Measurements from ENCODE around the gene CNTNAP2. TPM values are rescaled to one million over a fixed set of nuclear protein-coding genes. Genes with fewer than 3 reads are reported as not detected.

The CNTNAP2 gene
- total RNA-seq, 1 experiment from 2014 or later, result 42.5 TPM

- no peaks in the 10 kb centered on the region for H3K4me1 Mint-ChIP-seq (ENCODE audit: low read depth, unreplicated experiment)
- no peak overlapping the region for H3K4me3 ChIP-seq (ENCODE audit: low read depth, low read length)
- H3K27me3 ChIP-seq (replicated peaks; ENCODE audit: control insufficient read depth, insufficient read depth, low read length), result no peaks in the 10 kb centered on the region
- intact Hi-C loops (cut with micrococcal nuclease; ENCODE audit: unreplicated experiment), result no loop called here
- ChIA-PET POLR2A (no interaction called here), CTCF (no interaction called here)
- no peak for TF ChIP-seq CTCF (IDR thresholded peaks at IDR 0.05; ENCODE audit: insufficient read depth in 1 of 2, low read depth in 1 of 2, low read length in 1 of 2, severe bottlenecking in 1 of 2, unreplicated experiment in 1 of 2)
- H3K9me3 ChIP-seq, result no peaks in the 10 kb centered on the region
- no peaks in the 10 kb centered on the region for H3K9me3 Mint-ChIP-seq (ENCODE audit: unreplicated experiment)
- DNase-seq, result no peak
- BruUV-seq (replicated peaks), result no TSS peak
- no peaks in the 10 kb centered on the region for H3K27me3 Mint-ChIP-seq (ENCODE audit: insufficient read depth, unreplicated experiment)
- no peaks in the 10 kb centered on the region for H3K36me3 ChIP-seq (ENCODE audit: control insufficient read depth, insufficient read depth, low read length)
- H3K27ac Mint-ChIP-seq (ENCODE audit: unreplicated experiment), result no peak overlapping the region
- no peaks in the 10 kb centered on the region for H3K4me1 ChIP-seq
- H3K4me3 Mint-ChIP-seq (ENCODE audit: unreplicated experiment), result no peak overlapping the region
- H3K36me3 Mint-ChIP-seq (ENCODE audit: insufficient read depth, unreplicated experiment), result no peaks in the 10 kb centered on the region
Measured at GRCh38 chr7:146223851-146224250, 107.2 kb downstream of the CNTNAP2 start.

GRCh38 chr7:146232604-146233003, 116.0 kb downstream of the CNTNAP2 start:
- intact Hi-C loops (cut with micrococcal nuclease; ENCODE audit: unreplicated experiment), result no loop called here
- TF ChIP-seq CTCF (IDR thresholded peaks at IDR 0.05; ENCODE audit: insufficient read depth in 1 of 2, low read depth in 1 of 2, low read length in 1 of 2, severe bottlenecking in 1 of 2, unreplicated experiment in 1 of 2), result no peak
- Mint-ChIP-seq H3K27ac (ENCODE audit: unreplicated experiment) (no peak overlapping the region), H3K27me3 (ENCODE audit: insufficient read depth, unreplicated experiment) (no peaks in the 10 kb centered on the region), H3K4me1 (ENCODE audit: low read depth, unreplicated experiment) (no peaks in the 10 kb centered on the region), H3K4me3 (ENCODE audit: unreplicated experiment) (no peak overlapping the region), H3K36me3 (ENCODE audit: insufficient read depth, unreplicated experiment) (no peaks in the 10 kb centered on the region), H3K9me3 (ENCODE audit: unreplicated experiment) (no peaks in the 10 kb centered on the region)
- Histone ChIP-seq H3K36me3 (ENCODE audit: control insufficient read depth, insufficient read depth, low read length) (no peaks in the 10 kb centered on the region), H3K9me3 (no peaks in the 10 kb centered on the region), H3K4me3 (ENCODE audit: low read depth, low read length) (no peak overlapping the region), H3K27me3 (replicated peaks; ENCODE audit: control insufficient read depth, insufficient read depth, low read length) (no peaks in the 10 kb centered on the region), H3K4me1 (no peaks in the 10 kb centered on the region)
- ChIA-PET CTCF (no interaction called here), POLR2A (no interaction called here)
- BruUV-seq (replicated peaks), result no TSS peak
- DNase-seq, result no peak

GRCh38 chr7:146235195-146235594, 118.6 kb downstream of the CNTNAP2 start:
- no peaks in the 10 kb centered on the region for H3K4me1 ChIP-seq
- H3K27ac Mint-ChIP-seq (ENCODE audit: unreplicated experiment), result no peak overlapping the region
- H3K4me1 Mint-ChIP-seq (ENCODE audit: low read depth, unreplicated experiment), result no peaks in the 10 kb centered on the region
- ChIA-PET CTCF (no interaction called here), POLR2A (no interaction called here)
- H3K27me3 Mint-ChIP-seq (ENCODE audit: insufficient read depth, unreplicated experiment), result peaks cover 3% of the 10 kb centered on the region
- BruUV-seq (replicated peaks), result no TSS peak
- no peak for TF ChIP-seq CTCF (IDR thresholded peaks at IDR 0.05; ENCODE audit: insufficient read depth in 1 of 2, low read depth in 1 of 2, low read length in 1 of 2, severe bottlenecking in 1 of 2, unreplicated experiment in 1 of 2)
- H3K27me3 ChIP-seq (replicated peaks; ENCODE audit: control insufficient read depth, insufficient read depth, low read length), result no peaks in the 10 kb centered on the region
- no peak for DNase-seq
- no peak overlapping the region for H3K4me3 ChIP-seq (ENCODE audit: low read depth, low read length)
- H3K36me3 ChIP-seq (ENCODE audit: control insufficient read depth, insufficient read depth, low read length), result no peaks in the 10 kb centered on the region
- no peak overlapping the region for H3K4me3 Mint-ChIP-seq (ENCODE audit: unreplicated experiment)
- H3K9me3 ChIP-seq, result no peaks in the 10 kb centered on the region
- H3K9me3 Mint-ChIP-seq (ENCODE audit: unreplicated experiment), result no peaks in the 10 kb centered on the region
- no peaks in the 10 kb centered on the region for H3K36me3 Mint-ChIP-seq (ENCODE audit: insufficient read depth, unreplicated experiment)
- intact Hi-C loops (cut with micrococcal nuclease; ENCODE audit: unreplicated experiment), result no loop called here

Data from Caco-2 (cell line).